ENCODE data around the gene FAM219A. TPM values are rescaled to one million over a fixed set of nuclear protein-coding genes. Genes with fewer than 3 reads are reported as not detected.
A peak's percentile ranks its signal among the peaks of the same experiment; 100 is the strongest.
"Not testable (repeated sequence)": the region's sequence is repeated elsewhere in the genome, so short reads cannot be mapped to it uniquely, and the experiment has no call there.

Gene FAM219A
- polyA plus RNA-seq, 3 donors, result 0.61 to 15.3 (median 1.2) TPM

DNA sequence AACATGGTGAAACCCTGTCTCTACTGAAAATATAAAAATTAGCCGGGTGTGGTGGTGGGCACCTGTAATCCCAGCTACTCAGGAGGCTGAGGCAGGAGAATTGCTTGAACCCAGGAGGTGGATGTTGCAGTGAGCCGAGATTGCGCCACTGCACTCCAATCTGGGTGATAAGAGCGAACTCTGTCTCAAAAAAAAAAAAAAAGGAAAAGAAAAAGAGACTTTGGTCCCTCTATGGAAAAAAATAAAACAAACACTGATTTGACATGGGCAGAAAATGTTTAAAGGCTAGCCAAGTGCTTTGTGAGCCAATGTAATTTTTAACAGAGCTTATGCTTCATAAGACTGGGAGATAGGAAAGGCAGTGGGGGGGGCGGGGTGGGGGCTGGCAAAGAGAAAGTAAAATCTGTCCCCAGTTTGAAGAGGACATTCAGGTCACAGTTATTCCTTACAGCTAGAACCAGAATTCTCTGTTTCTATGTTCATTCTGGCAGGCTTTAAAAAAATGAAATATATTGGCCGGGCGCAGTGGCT, 106.2 kb downstream of the FAM219A start:
- 100% methylated on average over 2 of the region's 7 CpGs for WGBS (ENCODE audit: insufficient coverage)
- not testable (repeated sequence) for H3K4me1 Mint-ChIP-seq
- peaks cover 2 to 18% (median 12%) of the 10 kb centered on the region in 7 donors for H3K9me3 Mint-ChIP-seq

DNA sequence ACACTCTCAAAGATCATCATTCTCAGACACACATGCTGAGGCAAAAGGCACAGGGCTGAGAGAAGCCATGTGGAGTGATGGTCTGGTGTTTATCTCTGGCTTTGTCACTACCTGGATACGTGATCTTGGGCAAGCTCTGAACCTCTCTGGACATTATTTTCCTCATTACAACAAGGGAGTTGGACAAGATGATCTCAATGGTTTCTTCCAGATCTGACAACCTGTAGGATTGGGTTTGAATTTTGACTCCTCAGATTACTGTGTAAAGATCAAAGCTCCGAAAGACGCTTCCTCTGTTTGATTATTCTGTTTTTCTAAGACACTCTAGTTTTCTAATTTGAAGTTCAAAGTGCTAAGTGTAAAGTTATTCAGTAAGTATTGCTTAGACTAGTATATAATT, 109.0 kb downstream of the FAM219A start:
- no peak overlapping the region for H3K4me3 Mint-ChIP-seq

More for the DNA sequence above, 106.2 kb downstream of the FAM219A start:
- Mint-ChIP-seq H3K36me3 (peaks cover 7 to 28% of the 10 kb centered on the region in 2 donors), H3K4me3 (peak overlapping the region in 1 of 2 donors; percentile 24)
- peaks cover 3 to 11% of the 10 kb centered on the region in 2 donors for H3K36me3 ChIP-seq (replicated peaks in 1 of 2; ENCODE audit: control insufficient read depth in 1 of 2, insufficient read depth in 2 of 2, low read length in 2 of 2)
- H3K27ac ChIP-seq (ENCODE audit: low read depth in 1 of 2, low read length in 2 of 2); H2AFZ ChIP-seq (ENCODE audit: insufficient read depth, low read depth, low read length, poor library complexity, severe bottlenecking); H3K27me3 ChIP-seq (ENCODE audit: control insufficient read depth in 2 of 2, insufficient read depth in 2 of 2, low read length in 2 of 2); H3K4me2 ChIP-seq (replicated peaks; ENCODE audit: extremely low read depth, low read length, poor library complexity, severe bottlenecking); H3K9me3 ChIP-seq (replicated peaks in 1 of 2; ENCODE audit: control insufficient read depth in 1 of 2, insufficient read depth in 1 of 2, low read length in 2 of 2); H3K79me2 ChIP-seq (ENCODE audit: insufficient read depth, low read length); H4K20me1 ChIP-seq (ENCODE audit: insufficient read depth, low read length); H3K9ac ChIP-seq (ENCODE audit: insufficient read depth, low read length, poor library complexity, severe bottlenecking); H3K4me3 ChIP-seq (replicated peaks in 1 of 3; ENCODE audit: low read depth in 2 of 3, low read length in 3 of 3); H3K27ac Mint-ChIP-seq; H3K4me1 ChIP-seq (ENCODE audit: control insufficient read depth in 1 of 2, insufficient read depth in 2 of 2, low read length in 2 of 2); H3K27me3 Mint-ChIP-seq (ENCODE audit: low read depth in 3 of 3); intact Hi-C loops (cut with micrococcal nuclease); DNase-seq: not testable (repeated sequence)

More for the DNA sequence above, 109.0 kb downstream of the FAM219A start:
- Histone ChIP-seq H3K4me3 (replicated peaks in 1 of 3; ENCODE audit: low read depth in 2 of 3, low read length in 3 of 3) (no peak overlapping the region), H3K4me2 (replicated peaks; ENCODE audit: extremely low read depth, low read length, poor library complexity, severe bottlenecking) (no peak overlapping the region), H2AFZ (ENCODE audit: insufficient read depth, low read depth, low read length, poor library complexity, severe bottlenecking) (no peak overlapping the region), H3K27ac (ENCODE audit: low read depth in 1 of 2, low read length in 2 of 2) (no peak overlapping the region), H3K79me2 (ENCODE audit: insufficient read depth, low read length) (no peaks in the 10 kb centered on the region), H3K9me3 (replicated peaks in 1 of 2; ENCODE audit: control insufficient read depth in 1 of 2, insufficient read depth in 1 of 2, low read length in 2 of 2) (no peaks in the 10 kb centered on the region), H3K9ac (ENCODE audit: insufficient read depth, low read length, poor library complexity, severe bottlenecking) (no peak overlapping the region), H3K27me3 (ENCODE audit: control insufficient read depth in 2 of 2, insufficient read depth in 2 of 2, low read length in 2 of 2) (no peaks in the 10 kb centered on the region), H3K4me1 (ENCODE audit: control insufficient read depth in 1 of 2, insufficient read depth in 2 of 2, low read length in 2 of 2) (no peaks in the 10 kb centered on the region), H4K20me1 (ENCODE audit: insufficient read depth, low read length) (no peaks in the 10 kb centered on the region), H3K36me3 (replicated peaks in 1 of 2; ENCODE audit: control insufficient read depth in 1 of 2, insufficient read depth in 2 of 2, low read length in 2 of 2) (peaks cover 6 to 23% of the 10 kb centered on the region in 2 donors)
- Mint-ChIP-seq H3K36me3 (peaks cover 15 to 40% of the 10 kb centered on the region in 2 donors), H3K27me3 (ENCODE audit: low read depth in 3 of 3) (peaks cover 0 to 2% (median 0%) of the 10 kb centered on the region in 3 donors), H3K9me3 (peaks cover 0 to 2% (median 0%) of the 10 kb centered on the region in 7 donors), H3K4me1 (peaks cover 6% of the 10 kb centered on the region), H3K27ac (no peak overlapping the region)
- TF ChIP-seq CTCF (IDR thresholded peaks at IDR 0.05), result no peak
- DNase-seq, result no peak
- intact Hi-C loops (cut with micrococcal nuclease), result no loop called here
- no CpG with 5 or more reads among the region's 3 CpGs for WGBS (ENCODE audit: insufficient coverage)

Small RNAs within 50 kb of the gene (small RNA-seq; reads per million reads assigned to genes)
- not detected for gene RF00019 (ENCODE audit: insufficient read length, low read depth)
- not detected for gene RN7SKP24 (ENCODE audit: insufficient read length, low read depth)

Other genes starting within 250 kb of the FAM219A start
- gene KIF24, start 129.3 kb downstream of the FAM219A start, polyA plus RNA-seq, result under 1 TPM in 2 of 3 donors, not detected in 1; 0.13 to 0.31 TPM
- gene NUDT2, start 129.0 kb downstream of the FAM219A start, polyA plus RNA-seq, result 10 to 100 TPM; 24.4 to 56.9 (median 38.0) TPM
- gene MYORG, start 81.7 kb downstream of the FAM219A start, polyA plus RNA-seq, result under 1 TPM in 2 of 3 donors, not detected in 1; 0.01 to 0.05 TPM
- not detected for gene DNAI1, start 235 bp upstream of the FAM219A start, polyA plus RNA-seq
- 1 to 10 TPM; 2.3 to 3.2 (median 2.7) TPM for gene ENHO, start 64.4 kb upstream of the FAM219A start, polyA plus RNA-seq
- gene CNTFR, start 131.2 kb upstream of the FAM219A start, polyA plus RNA-seq, result not detected
- gene RPP25L, start 153.5 kb upstream of the FAM219A start, polyA plus RNA-seq, result 10 to 100 TPM; 20.1 to 42.3 (median 39.4) TPM
- gene DCTN3, start 161.9 kb upstream of the FAM219A start, polyA plus RNA-seq, result 100 to 1,000 TPM; 120 to 174 (median 143) TPM
- gene ARID3C, start 170.5 kb upstream of the FAM219A start, polyA plus RNA-seq, result not detected
- 10 to 100 TPM; 26.6 to 59.6 (median 49.5) TPM for gene SIGMAR1, start 179.2 kb upstream of the FAM219A start, polyA plus RNA-seq
- 100 to 1,000 TPM in 1 of 3 donors, 10 to 100 TPM in 2; 25.6 to 103 (median 26.9) TPM for gene GALT, start 188.1 kb upstream of the FAM219A start, polyA plus RNA-seq
- gene IL11RA, start 193.6 kb upstream of the FAM219A start, polyA plus RNA-seq, result 10 to 100 TPM in 1 of 3 donors, 1 to 10 TPM in 2; 2.8 to 39.1 (median 4.1) TPM
- gene CCL27, start 204.1 kb upstream of the FAM219A start, polyA plus RNA-seq, result not detected
- gene CCL19, start 232.7 kb upstream of the FAM219A start, polyA plus RNA-seq, result under 1 TPM in 1 of 3 donors, not detected in 2; 0.21 TPM

Data from CD14-positive monocyte (primary cell).